Central memory CD4-positive, alpha-beta T cell (primary cell): ENCODE results near the gene FNIP2.
"Not testable (repeated sequence)": the region's sequence is repeated elsewhere in the genome, so short reads cannot be mapped to it uniquely, and the experiment has no call there.

Experiments used
- DNase-seq: peaks from one replicate; pipeline ENCODE4 v3.0.0; 2022

The FNIP2 gene

GRCh38 chr4:158929939-158930638, 161.3 kb downstream of the FNIP2 start:
- DNase-seq: no peak

GRCh38 chr4:158930639-158930972, 161.8 kb downstream of the FNIP2 start:
- DNase-seq: no peak

GRCh38 chr4:158933236-158933635, 164.4 kb downstream of the FNIP2 start:
- DNase-seq: no peak

GRCh38 chr4:158934996-158935669, 166.3 kb downstream of the FNIP2 start:
- DNase-seq: no peak

- no peak for DNase-seq
Observed at GRCh38 chr4:158936238-158936637, 167.4 kb downstream of the FNIP2 start.

- DNase-seq: no peak
Observed at GRCh38 chr4:158938220-158939044, 169.6 kb downstream of the FNIP2 start.

GRCh38 chr4:158940271-158940670, 171.4 kb downstream of the FNIP2 start:
- no peak for DNase-seq

GRCh38 chr4:158941321-158941720, 172.5 kb downstream of the FNIP2 start:
- DNase-seq: no peak

GRCh38 chr4:158941895-158942294, 173.1 kb downstream of the FNIP2 start:
- no peak for DNase-seq

GRCh38 chr4:158945529-158946108, 176.8 kb downstream of the FNIP2 start:
- DNase-seq: no peak

GRCh38 chr4:158946825-158947224, 178.0 kb downstream of the FNIP2 start:
- DNase-seq: no peak

GRCh38 chr4:158948071-158948470, 179.2 kb downstream of the FNIP2 start:
- no peak for DNase-seq

- no peak for DNase-seq
Observed at GRCh38 chr4:158949099-158949498, 180.3 kb downstream of the FNIP2 start.

- DNase-seq: not testable (repeated sequence)
Observed at GRCh38 chr4:158952221-158952774, 183.5 kb downstream of the FNIP2 start.

GRCh38 chr4:158956345-158956744, 187.5 kb downstream of the FNIP2 start:
- not testable (repeated sequence) for DNase-seq

- DNase-seq: not testable (repeated sequence)
Observed at GRCh38 chr4:158956918-158957317, 188.1 kb downstream of the FNIP2 start.
